ENCODE data around the gene CLRN3.
A peak's percentile ranks its signal among the peaks of the same experiment; 100 is the strongest.

Gene CLRN3

GRCh38 chr10:127869329-127869728, 23.4 kb downstream of the CLRN3 start:
- Histone ChIP-seq H3K36me3 (ENCODE audit: control insufficient read depth in 2 of 2, insufficient read depth in 2 of 2, low read length in 2 of 2) (no peaks in the 10 kb centered on the region), H3K27ac (ENCODE audit: low read depth in 2 of 2, low read length in 2 of 2) (no peak overlapping the region), H3K4me3 (ENCODE audit: low read length in 2 of 2) (no peak overlapping the region), H3K27me3 (ENCODE audit: control insufficient read depth in 2 of 2, insufficient read depth in 2 of 2, low read length in 2 of 2) (no peaks in the 10 kb centered on the region), H3K9me3 (ENCODE audit: control insufficient read depth in 2 of 2, low read length in 2 of 2) (no peaks in the 10 kb centered on the region), H3K9ac (ENCODE audit: low read depth in 1 of 2, low read length in 2 of 2) (no peak overlapping the region), H3K4me1 (ENCODE audit: control insufficient read depth in 2 of 2, insufficient read depth in 2 of 2, low read length in 2 of 2) (peaks cover 18 to 20% of the 10 kb centered on the region in 2 donors)

DNA sequence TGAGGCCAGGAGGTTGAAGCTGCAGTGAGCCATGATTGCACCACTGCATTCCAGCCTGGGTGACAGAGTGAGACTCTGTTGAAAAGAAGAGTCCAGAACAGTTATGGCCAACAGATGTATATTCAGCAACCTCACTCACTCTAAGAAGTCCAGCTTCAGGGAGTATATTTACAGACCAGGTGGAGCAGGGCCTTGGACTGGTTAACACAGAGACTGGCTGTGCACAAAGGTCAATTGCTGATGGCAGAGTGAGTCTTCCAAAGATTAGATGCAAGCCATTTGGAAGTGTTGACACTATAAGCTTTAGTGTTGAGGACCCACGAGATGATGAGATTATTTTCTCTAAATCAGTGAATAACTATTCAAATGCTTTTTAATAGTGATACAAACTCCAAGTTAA, 24.9 kb downstream of the CLRN3 start:
- H3K9me3 ChIP-seq (ENCODE audit: control insufficient read depth in 2 of 2, low read length in 2 of 2) = no peaks in the 10 kb centered on the region
- no peak overlapping the region for H3K27ac ChIP-seq (ENCODE audit: low read depth in 2 of 2, low read length in 2 of 2)

GRCh38 chr10:127866276-127867013, 26.3 kb downstream of the CLRN3 start:
- Histone ChIP-seq H3K27ac (ENCODE audit: low read depth in 2 of 2, low read length in 2 of 2) (no peak overlapping the region), H3K9me3 (ENCODE audit: control insufficient read depth in 2 of 2, low read length in 2 of 2) (no peaks in the 10 kb centered on the region), H3K4me3 (ENCODE audit: low read length in 2 of 2) (no peak overlapping the region)

More for the DNA sequence above, 24.9 kb downstream of the CLRN3 start:
- Histone ChIP-seq H3K27me3 (ENCODE audit: control insufficient read depth in 2 of 2, insufficient read depth in 2 of 2, low read length in 2 of 2) (no peaks in the 10 kb centered on the region), H3K36me3 (ENCODE audit: control insufficient read depth in 2 of 2, insufficient read depth in 2 of 2, low read length in 2 of 2) (no peaks in the 10 kb centered on the region), H3K4me3 (ENCODE audit: low read length in 2 of 2) (no peak overlapping the region), H3K9ac (ENCODE audit: low read depth in 1 of 2, low read length in 2 of 2) (no peak overlapping the region), H3K4me1 (ENCODE audit: control insufficient read depth in 2 of 2, insufficient read depth in 2 of 2, low read length in 2 of 2) (peaks cover 7 to 12% of the 10 kb centered on the region in 2 donors)

GRCh38 chr10:127863231-127863825, 29.4 kb downstream of the CLRN3 start:
- Histone ChIP-seq H3K4me3 (ENCODE audit: low read length in 2 of 2) (no peak overlapping the region), H3K27ac (ENCODE audit: low read depth in 2 of 2, low read length in 2 of 2) (no peak overlapping the region), H3K4me1 (ENCODE audit: control insufficient read depth in 2 of 2, insufficient read depth in 2 of 2, low read length in 2 of 2) (no peaks in the 10 kb centered on the region), H3K36me3 (ENCODE audit: control insufficient read depth in 2 of 2, insufficient read depth in 2 of 2, low read length in 2 of 2) (no peaks in the 10 kb centered on the region), H3K27me3 (ENCODE audit: control insufficient read depth in 2 of 2, insufficient read depth in 2 of 2, low read length in 2 of 2) (no peaks in the 10 kb centered on the region), H3K9me3 (ENCODE audit: control insufficient read depth in 2 of 2, low read length in 2 of 2) (no peaks in the 10 kb centered on the region), H3K9ac (ENCODE audit: low read depth in 1 of 2, low read length in 2 of 2) (no peak overlapping the region)

More at GRCh38 chr10:127866276-127867013, 26.3 kb downstream of the CLRN3 start:
- no peaks in the 10 kb centered on the region for H3K27me3 ChIP-seq (ENCODE audit: control insufficient read depth in 2 of 2, insufficient read depth in 2 of 2, low read length in 2 of 2)
- no peak overlapping the region for H3K9ac ChIP-seq (ENCODE audit: low read depth in 1 of 2, low read length in 2 of 2)
- H3K36me3 ChIP-seq (ENCODE audit: control insufficient read depth in 2 of 2, insufficient read depth in 2 of 2, low read length in 2 of 2) = no peaks in the 10 kb centered on the region
- H3K4me1 ChIP-seq (ENCODE audit: control insufficient read depth in 2 of 2, insufficient read depth in 2 of 2, low read length in 2 of 2) = no peaks in the 10 kb centered on the region

- no peak overlapping the region for H3K9ac ChIP-seq (ENCODE audit: low read depth in 1 of 2, low read length in 2 of 2)
- no peak overlapping the region for H3K4me3 ChIP-seq (ENCODE audit: low read length in 2 of 2)
- no peaks in the 10 kb centered on the region for H3K36me3 ChIP-seq (ENCODE audit: control insufficient read depth in 2 of 2, insufficient read depth in 2 of 2, low read length in 2 of 2)
- H3K9me3 ChIP-seq (ENCODE audit: control insufficient read depth in 2 of 2, low read length in 2 of 2) = no peaks in the 10 kb centered on the region
- H3K27me3 ChIP-seq (ENCODE audit: control insufficient read depth in 2 of 2, insufficient read depth in 2 of 2, low read length in 2 of 2) = no peaks in the 10 kb centered on the region
- no peaks in the 10 kb centered on the region for H3K4me1 ChIP-seq (ENCODE audit: control insufficient read depth in 2 of 2, insufficient read depth in 2 of 2, low read length in 2 of 2)
- H3K27ac ChIP-seq (ENCODE audit: low read depth in 2 of 2, low read length in 2 of 2) = no peak overlapping the region
Measured at GRCh38 chr10:127860592-127860991, 32.1 kb downstream of the CLRN3 start.

- peaks cover 0 to 10% of the 10 kb centered on the region in 2 donors for H3K4me1 ChIP-seq (ENCODE audit: control insufficient read depth in 2 of 2, insufficient read depth in 2 of 2, low read length in 2 of 2)
- no peak overlapping the region for H3K9ac ChIP-seq (ENCODE audit: low read depth in 1 of 2, low read length in 2 of 2)
- no peaks in the 10 kb centered on the region for H3K36me3 ChIP-seq (ENCODE audit: control insufficient read depth in 2 of 2, insufficient read depth in 2 of 2, low read length in 2 of 2)
- H3K27me3 ChIP-seq (ENCODE audit: control insufficient read depth in 2 of 2, insufficient read depth in 2 of 2, low read length in 2 of 2) = no peaks in the 10 kb centered on the region
- no peak overlapping the region for H3K27ac ChIP-seq (ENCODE audit: low read depth in 2 of 2, low read length in 2 of 2)
- no peak overlapping the region for H3K4me3 ChIP-seq (ENCODE audit: low read length in 2 of 2)
- no peaks in the 10 kb centered on the region for H3K9me3 ChIP-seq (ENCODE audit: control insufficient read depth in 2 of 2, low read length in 2 of 2)
Measured at GRCh38 chr10:127855976-127856375, 36.8 kb downstream of the CLRN3 start.

DNA sequence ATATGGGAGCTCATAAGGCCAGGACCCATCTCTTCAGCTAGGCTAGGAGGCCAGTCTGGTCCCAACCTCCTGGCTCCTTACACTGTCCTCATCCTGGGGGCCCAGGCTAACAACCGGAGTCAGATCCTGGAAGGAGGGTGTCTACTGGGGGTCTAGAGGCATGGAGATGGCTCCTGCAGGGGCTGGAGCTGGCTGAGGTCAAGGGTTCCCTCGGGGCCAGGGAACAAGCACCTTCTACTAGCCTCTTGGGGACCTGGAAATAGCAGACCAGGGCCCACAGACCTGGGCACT, 37.2 kb downstream of the CLRN3 start:
- Histone ChIP-seq H3K27me3 (ENCODE audit: control insufficient read depth in 2 of 2, insufficient read depth in 2 of 2, low read length in 2 of 2) (no peaks in the 10 kb centered on the region), H3K9me3 (ENCODE audit: control insufficient read depth in 2 of 2, low read length in 2 of 2) (no peaks in the 10 kb centered on the region), H3K27ac (ENCODE audit: low read depth in 2 of 2, low read length in 2 of 2) (no peak overlapping the region), H3K4me1 (ENCODE audit: control insufficient read depth in 2 of 2, insufficient read depth in 2 of 2, low read length in 2 of 2) (peaks cover 0 to 10% of the 10 kb centered on the region in 2 donors), H3K36me3 (ENCODE audit: control insufficient read depth in 2 of 2, insufficient read depth in 2 of 2, low read length in 2 of 2) (no peaks in the 10 kb centered on the region), H3K9ac (ENCODE audit: low read depth in 1 of 2, low read length in 2 of 2) (no peak overlapping the region), H3K4me3 (ENCODE audit: low read length in 2 of 2) (no peak overlapping the region)

- no peak overlapping the region for H3K9ac ChIP-seq (ENCODE audit: low read depth in 1 of 2, low read length in 2 of 2)
Measured at GRCh38 chr10:127854769-127855590, 37.8 kb downstream of the CLRN3 start.

DNA sequence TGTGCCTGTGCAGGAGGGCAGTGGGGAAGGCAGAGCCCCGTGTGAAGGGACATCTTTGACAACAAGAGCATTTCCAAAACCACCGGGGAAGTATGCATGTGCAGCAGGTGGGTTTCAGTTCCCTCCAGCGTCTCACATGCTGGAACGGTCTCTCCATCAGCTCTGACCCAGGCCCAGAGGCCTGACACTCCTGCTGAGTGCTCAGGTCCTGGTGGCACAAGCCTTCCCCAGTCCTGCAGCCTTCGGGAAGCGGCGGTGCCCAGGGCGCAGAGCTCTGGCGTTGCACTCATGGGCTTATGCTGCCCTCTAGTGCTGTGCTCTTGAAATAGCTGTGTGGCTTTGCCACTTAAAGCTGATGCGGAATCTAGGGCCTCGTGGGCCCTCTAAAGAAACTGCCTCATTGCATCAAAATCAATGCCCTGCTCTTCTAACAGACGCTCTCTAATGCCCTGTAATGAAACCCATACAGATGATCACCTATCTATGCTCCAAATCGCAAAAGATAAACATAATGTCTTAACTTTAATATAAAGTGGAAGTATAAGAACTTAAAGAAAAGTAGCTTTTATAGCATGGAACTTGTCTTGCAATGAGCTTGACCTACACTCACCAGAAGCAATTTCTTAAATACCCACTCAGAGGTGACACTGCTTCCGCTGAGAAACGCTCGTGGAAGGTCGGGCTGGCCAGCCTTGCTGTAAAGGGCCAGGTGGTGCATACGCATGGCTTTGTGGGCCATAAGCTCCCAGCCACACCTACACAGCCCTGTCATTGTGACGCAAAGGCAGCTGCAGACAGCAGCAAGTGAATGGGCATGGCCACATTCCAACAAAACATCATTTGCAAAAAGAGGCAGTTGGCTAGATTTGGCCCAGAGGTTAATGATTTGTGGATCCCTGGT, 38.6 kb downstream of the CLRN3 start:
- Histone ChIP-seq H3K27me3 (ENCODE audit: control insufficient read depth in 2 of 2, insufficient read depth in 2 of 2, low read length in 2 of 2) (no peaks in the 10 kb centered on the region), H3K4me1 (ENCODE audit: control insufficient read depth in 2 of 2, insufficient read depth in 2 of 2, low read length in 2 of 2) (peaks cover 0 to 10% of the 10 kb centered on the region in 2 donors), H3K36me3 (ENCODE audit: control insufficient read depth in 2 of 2, insufficient read depth in 2 of 2, low read length in 2 of 2) (no peaks in the 10 kb centered on the region), H3K9me3 (ENCODE audit: control insufficient read depth in 2 of 2, low read length in 2 of 2) (no peaks in the 10 kb centered on the region), H3K27ac (ENCODE audit: low read depth in 2 of 2, low read length in 2 of 2) (no peak overlapping the region), H3K9ac (ENCODE audit: low read depth in 1 of 2, low read length in 2 of 2) (no peak overlapping the region), H3K4me3 (ENCODE audit: low read length in 2 of 2) (peak overlapping the region in 1 of 2 donors; percentile 15)

More at GRCh38 chr10:127854769-127855590, 37.8 kb downstream of the CLRN3 start:
- H3K9me3 ChIP-seq (ENCODE audit: control insufficient read depth in 2 of 2, low read length in 2 of 2) = no peaks in the 10 kb centered on the region
- H3K27me3 ChIP-seq (ENCODE audit: control insufficient read depth in 2 of 2, insufficient read depth in 2 of 2, low read length in 2 of 2) = no peaks in the 10 kb centered on the region
- no peak overlapping the region for H3K4me3 ChIP-seq (ENCODE audit: low read length in 2 of 2)
- H3K4me1 ChIP-seq (ENCODE audit: control insufficient read depth in 2 of 2, insufficient read depth in 2 of 2, low read length in 2 of 2) = peaks cover 0 to 10% of the 10 kb centered on the region in 2 donors
- H3K27ac ChIP-seq (ENCODE audit: low read depth in 2 of 2, low read length in 2 of 2) = no peak overlapping the region
- H3K36me3 ChIP-seq (ENCODE audit: control insufficient read depth in 2 of 2, insufficient read depth in 2 of 2, low read length in 2 of 2) = no peaks in the 10 kb centered on the region

Data from mucosa of rectum (tissue), 2 donors.